ENCODE data around the gene TNIK. TPM values are rescaled to one million over a fixed set of nuclear protein-coding genes. Genes with fewer than 3 reads are reported as not detected.

TNIK gene
- total RNA-seq, 6 donors from 2014 or later = 23.2 to 74.4 (median 38.3) TPM

DNA sequence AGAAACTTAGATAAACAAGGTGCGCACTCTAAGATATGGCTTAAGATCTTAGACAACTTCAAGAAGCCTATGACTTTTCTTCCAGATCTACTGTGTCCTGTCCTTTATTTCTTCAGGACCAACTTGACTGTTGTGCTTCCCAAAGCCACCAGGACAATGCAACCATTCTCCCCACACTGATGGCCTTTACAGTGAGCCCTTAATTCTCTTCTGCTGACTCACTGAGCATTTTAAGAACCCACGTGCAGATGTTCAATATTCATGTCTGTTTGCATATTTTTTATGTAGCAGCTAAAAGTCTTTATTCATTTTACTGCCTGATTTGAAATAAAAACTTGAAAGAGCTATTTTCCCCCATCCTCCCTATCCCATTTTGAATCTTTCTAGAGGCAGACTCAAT lies 330.4 kb downstream of the TNIK start:
- Histone ChIP-seq H3K4me3 (no peak overlapping the region), H3K27ac (no peak overlapping the region), H3K36me3 (peaks cover 0 to 4% (median 0%) of the 10 kb centered on the region in 4 donors), H3K9me3 (no peaks in the 10 kb centered on the region), H3K4me1 (no peaks in the 10 kb centered on the region), H3K27me3 (no peaks in the 10 kb centered on the region)
- WGBS, 2 donors = 83 to 93% methylated on average over 2 of the region's 2 CpGs
- DNase-seq (no peak), ATAC-seq (ENCODE audit: low FRiP score in 2 of 2) (no peak)
- TF ChIP-seq, protein P1, sequence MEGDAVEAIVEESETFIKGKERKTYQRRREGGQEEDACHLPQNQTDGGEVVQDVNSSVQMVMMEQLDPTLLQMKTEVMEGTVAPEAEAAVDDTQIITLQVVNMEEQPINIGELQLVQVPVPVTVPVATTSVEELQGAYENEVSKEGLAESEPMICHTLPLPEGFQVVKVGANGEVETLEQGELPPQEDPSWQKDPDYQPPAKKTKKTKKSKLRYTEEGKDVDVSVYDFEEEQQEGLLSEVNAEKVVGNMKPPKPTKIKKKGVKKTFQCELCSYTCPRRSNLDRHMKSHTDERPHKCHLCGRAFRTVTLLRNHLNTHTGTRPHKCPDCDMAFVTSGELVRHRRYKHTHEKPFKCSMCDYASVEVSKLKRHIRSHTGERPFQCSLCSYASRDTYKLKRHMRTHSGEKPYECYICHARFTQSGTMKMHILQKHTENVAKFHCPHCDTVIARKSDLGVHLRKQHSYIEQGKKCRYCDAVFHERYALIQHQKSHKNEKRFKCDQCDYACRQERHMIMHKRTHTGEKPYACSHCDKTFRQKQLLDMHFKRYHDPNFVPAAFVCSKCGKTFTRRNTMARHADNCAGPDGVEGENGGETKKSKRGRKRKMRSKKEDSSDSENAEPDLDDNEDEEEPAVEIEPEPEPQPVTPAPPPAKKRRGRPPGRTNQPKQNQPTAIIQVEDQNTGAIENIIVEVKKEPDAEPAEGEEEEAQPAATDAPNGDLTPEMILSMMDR (IDR thresholded peaks at IDR 0.05) = no peak
- TF ChIP-seq POLR2A (IDR thresholded peaks at IDR 0.05) (no peak), EP300 (IDR thresholded peaks at IDR 0.05) (no peak), POLR2AphosphoS5 (IDR thresholded peaks at IDR 0.05) (no peak)

DNA sequence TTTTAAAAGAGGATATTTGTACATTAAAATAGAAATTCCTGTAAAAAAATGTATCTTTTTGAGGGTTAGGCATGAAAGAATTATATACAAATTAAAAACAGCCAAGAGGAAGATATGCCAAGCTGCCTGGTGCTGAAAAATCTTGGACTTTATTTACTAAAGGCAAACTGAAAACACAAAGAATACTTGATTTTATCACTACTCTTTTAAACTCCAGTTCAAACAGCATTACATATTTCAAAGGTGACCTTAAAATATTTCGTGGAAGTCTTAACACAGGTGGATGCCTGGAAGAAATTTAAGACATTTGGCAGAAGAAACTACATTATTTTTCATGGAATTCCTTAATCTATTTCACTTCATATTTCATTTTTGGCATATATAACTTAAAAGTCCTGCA lies 332.6 kb downstream of the TNIK start:
- 66 to 74% methylated on average over 1 of the region's 1 CpG for WGBS, 2 donors
- no peak for ATAC-seq (ENCODE audit: low FRiP score in 2 of 2)

DNA sequence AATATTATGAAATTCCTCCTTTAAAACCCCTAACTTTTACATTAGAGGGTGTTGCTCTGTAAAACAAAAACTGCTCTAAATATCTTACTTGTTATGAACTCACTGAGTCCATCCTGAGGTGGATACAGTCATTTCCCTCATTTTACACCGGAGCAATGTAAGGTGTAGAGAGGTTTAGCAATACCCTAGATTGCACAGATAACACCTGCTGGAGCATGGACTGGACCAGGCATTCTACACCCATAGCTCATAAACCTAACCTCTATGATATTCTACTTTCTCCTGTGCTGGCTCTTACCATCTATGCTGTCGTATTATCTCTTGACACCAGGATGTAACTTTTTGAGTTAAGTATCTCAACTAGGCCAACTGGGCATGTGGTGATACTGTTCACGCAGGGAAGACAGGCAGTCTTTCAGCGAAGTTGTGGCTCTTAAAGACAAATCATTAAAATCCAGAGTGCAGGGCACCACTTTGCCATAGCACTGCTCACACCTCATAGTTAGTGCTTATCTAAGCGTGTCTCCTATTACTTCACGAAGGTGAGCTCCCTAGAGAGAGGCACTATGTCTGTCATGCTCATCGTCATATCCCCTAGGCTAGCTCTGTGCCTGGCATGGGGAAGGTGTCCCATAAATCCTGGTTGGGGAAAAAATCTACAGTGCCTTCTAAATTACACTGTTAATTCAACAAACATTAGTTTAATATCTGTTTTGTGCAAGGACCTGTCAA lies 333.6 kb downstream of the TNIK start:
- Histone ChIP-seq H3K9me3 (no peaks in the 10 kb centered on the region), H3K36me3 (peaks cover 0 to 7% (median 5%) of the 10 kb centered on the region in 4 donors), H3K4me1 (no peaks in the 10 kb centered on the region), H3K27ac (no peak overlapping the region), H3K4me3 (no peak overlapping the region), H3K27me3 (no peaks in the 10 kb centered on the region)
- WGBS, 2 donors = 93 to 97% methylated on average over 7 of the region's 7 CpGs
- ATAC-seq (ENCODE audit: low FRiP score in 2 of 2) (no peak), DNase-seq (no peak)
- TF ChIP-seq POLR2AphosphoS5 (IDR thresholded peaks at IDR 0.05) (no peak), EP300 (IDR thresholded peaks at IDR 0.05) (no peak), POLR2A (IDR thresholded peaks at IDR 0.05) (no peak)
- TF ChIP-seq, protein P1 (IDR thresholded peaks at IDR 0.05) = no peak

More for the DNA sequence above, 332.6 kb downstream of the TNIK start:
- no peaks in the 10 kb centered on the region for H3K9me3 ChIP-seq
- no peak for DNase-seq
- no peaks in the 10 kb centered on the region for H3K27me3 ChIP-seq
- TF ChIP-seq POLR2AphosphoS5 (IDR thresholded peaks at IDR 0.05) = no peak
- no peaks in the 10 kb centered on the region for H3K4me1 ChIP-seq
- H3K36me3 ChIP-seq = peaks cover 0 to 7% (median 4%) of the 10 kb centered on the region in 4 donors
- H3K4me3 ChIP-seq = no peak overlapping the region
- no peak overlapping the region for H3K27ac ChIP-seq

DNA sequence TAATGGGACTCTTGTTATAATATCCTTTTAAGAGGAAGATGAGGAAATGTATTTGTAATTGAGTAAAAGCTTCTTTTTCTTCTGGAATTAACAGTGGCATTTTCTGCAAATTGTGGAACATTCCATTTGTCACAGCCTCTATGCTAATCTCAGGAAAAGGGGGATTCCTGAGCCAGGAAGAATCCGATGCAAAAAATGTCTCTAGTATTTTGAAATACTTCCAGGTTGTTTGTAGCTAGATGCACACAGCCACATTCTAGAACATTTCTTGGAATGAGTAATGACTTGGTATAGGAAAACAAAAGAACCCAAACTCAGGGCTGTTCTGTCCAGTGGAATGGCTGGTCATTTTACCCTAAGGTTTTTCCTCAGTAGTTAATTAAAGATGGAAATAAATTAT lies 335.2 kb downstream of the TNIK start:
- DNase-seq = no peak
- Histone ChIP-seq H3K4me1 (no peaks in the 10 kb centered on the region), H3K9me3 (no peaks in the 10 kb centered on the region), H3K36me3 (peaks cover 0 to 15% (median 6%) of the 10 kb centered on the region in 4 donors), H3K4me3 (no peak overlapping the region), H3K27ac (no peak overlapping the region), H3K27me3 (no peaks in the 10 kb centered on the region)
- no peak for ATAC-seq (ENCODE audit: low FRiP score in 2 of 2)
- TF ChIP-seq POLR2AphosphoS5 (IDR thresholded peaks at IDR 0.05) = no peak
- no peak for TF ChIP-seq EP300 (IDR thresholded peaks at IDR 0.05)
- TF ChIP-seq POLR2A (IDR thresholded peaks at IDR 0.05) = no peak
- TF ChIP-seq, protein P1 (IDR thresholded peaks at IDR 0.05) = no peak
- WGBS, 2 donors = 44 to 63% methylated on average over 1 of the region's 1 CpG

DNA sequence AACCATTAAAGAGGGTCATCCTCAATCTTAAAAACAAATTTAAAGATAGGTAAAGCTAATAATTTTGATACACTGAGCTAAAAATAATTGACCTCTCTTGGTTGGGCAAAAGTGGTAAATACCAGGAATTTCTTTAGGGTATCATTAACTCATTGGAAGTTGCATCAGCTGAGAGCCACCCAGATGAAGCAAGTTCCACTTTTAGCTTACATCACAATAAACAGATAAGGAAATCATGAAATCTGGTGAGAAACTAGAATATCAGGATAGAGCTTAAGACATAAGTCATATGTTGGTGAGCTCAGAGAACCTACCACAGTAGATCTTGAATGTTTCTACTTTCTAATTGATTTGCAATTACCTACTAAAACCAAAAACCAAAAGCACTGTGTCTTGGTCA lies 336.3 kb downstream of the TNIK start:
- H3K4me3 ChIP-seq = no peak overlapping the region
- TF ChIP-seq, protein P1 (IDR thresholded peaks at IDR 0.05) = no peak
- no peak for TF ChIP-seq POLR2A (IDR thresholded peaks at IDR 0.05)
- TF ChIP-seq POLR2AphosphoS5 (IDR thresholded peaks at IDR 0.05) = no peak
- no peak for TF ChIP-seq EP300 (IDR thresholded peaks at IDR 0.05)

More for the DNA sequence above, 336.3 kb downstream of the TNIK start:
- no peak overlapping the region for H3K27ac ChIP-seq
- peaks cover 0 to 15% (median 6%) of the 10 kb centered on the region in 4 donors for H3K36me3 ChIP-seq
- no peaks in the 10 kb centered on the region for H3K4me1 ChIP-seq
- DNase-seq (no peak), ATAC-seq (ENCODE audit: low FRiP score in 2 of 2) (no peak)
- no peaks in the 10 kb centered on the region for H3K27me3 ChIP-seq
- no peaks in the 10 kb centered on the region for H3K9me3 ChIP-seq

Measured in upper lobe of left lung (tissue), 6 donors.